NT2/D1 (cell line): ENCODE measurements around the gene RIC3.
"Not testable (repeated sequence)": the region's sequence is repeated elsewhere in the genome, so short reads cannot be mapped to it uniquely, and the experiment has no call there.

ENCODE experiments used
- DNase-seq: peaks from one replicate; pipeline ENCODE4 v3.0.0-alpha.2; 2011; ENCODE audit warnings: low read depth, low spot score
- H3K27me3 ChIP-seq: 2 replicates; pipeline ENCODE4 v1.6.0; 2011; ENCODE audit warnings: mild to moderate bottlenecking; ENCODE audit not compliant: insufficient read length, insufficient read depth
- H3K36me3 ChIP-seq: 2 replicates; pipeline ENCODE4 v1.6.1; 2011; ENCODE audit warnings: mild to moderate bottlenecking, low read length, mixed read lengths; ENCODE audit not compliant: insufficient read depth, insufficient read length
- H3K4me1 ChIP-seq: 2 replicates; pipeline ENCODE4 v1.5.1; 2011; ENCODE audit not compliant: insufficient read depth, insufficient read length
- H3K4me3 ChIP-seq: 2 replicates; pipeline ENCODE4 v1.5.1; 2011; ENCODE audit warnings: low read depth; ENCODE audit not compliant: insufficient read length
- H3K9ac ChIP-seq: 2 replicates; pipeline ENCODE4 v1.6.0; 2011; ENCODE audit warnings: low read depth; ENCODE audit not compliant: insufficient read length
- H3K9me3 ChIP-seq: 2 replicates; pipeline ENCODE4 v1.5.1; 2011; ENCODE audit warnings: mild to moderate bottlenecking, low read length; ENCODE audit not compliant: insufficient read depth
- SUZ12 ChIP-seq: IDR thresholded peaks from 2 replicates; pipeline ENCODE4 v1.6.1; 2011; ENCODE audit not compliant: insufficient read length, insufficient read depth; ENCODE audit errors: extremely low read depth
- YY1 ChIP-seq: IDR thresholded peaks from 2 replicates; pipeline ENCODE4 v1.6.1; 2011; ENCODE audit not compliant: insufficient read length, insufficient read depth
- ZNF274 ChIP-seq: IDR thresholded peaks from 2 replicates; pipeline ENCODE4 v1.6.1; 2011; ENCODE audit warnings: mild to moderate bottlenecking, low read depth, low read length

RIC3 gene

GRCh38 chr11:8190431-8190830 is 21.6 kb upstream of the RIC3 start:
- Histone ChIP-seq H3K27me3 (no peaks in the 10 kb centered on the region), H3K4me1 (peaks cover 5% of the 10 kb centered on the region), H3K36me3 (no peaks in the 10 kb centered on the region), H3K4me3 (no peak overlapping the region), H3K9me3 (no peaks in the 10 kb centered on the region), H3K9ac (no peak overlapping the region)
- DNase-seq = no peak
- TF ChIP-seq SUZ12 (no peak), YY1 (no peak), ZNF274 (no peak)

GRCh38 chr11:8186429-8186828 is 17.6 kb upstream of the RIC3 start:
- H3K4me1 ChIP-seq = no peaks in the 10 kb centered on the region
- H3K4me3 ChIP-seq = no peak overlapping the region
- no peak for TF ChIP-seq SUZ12
- no peak for TF ChIP-seq ZNF274
- no peak for TF ChIP-seq YY1
- no peaks in the 10 kb centered on the region for H3K27me3 ChIP-seq
- H3K9me3 ChIP-seq = no peaks in the 10 kb centered on the region
- no peak overlapping the region for H3K9ac ChIP-seq
- DNase-seq = no peak
- no peaks in the 10 kb centered on the region for H3K36me3 ChIP-seq

- no peaks in the 10 kb centered on the region for H3K9me3 ChIP-seq
- H3K27me3 ChIP-seq = no peaks in the 10 kb centered on the region
- H3K9ac ChIP-seq = no peak overlapping the region
- DNase-seq = no peak
- no peak overlapping the region for H3K4me3 ChIP-seq
- no peaks in the 10 kb centered on the region for H3K36me3 ChIP-seq
- no peak for TF ChIP-seq SUZ12
- no peak for TF ChIP-seq ZNF274
- TF ChIP-seq YY1 = no peak
- H3K4me1 ChIP-seq = peaks cover 2% of the 10 kb centered on the region
Measured at GRCh38 chr11:8183111-8183510, 14.3 kb upstream of the RIC3 start.

GRCh38 chr11:8180469-8180868 is 11.6 kb upstream of the RIC3 start:
- Histone ChIP-seq H3K27me3 (peaks cover 6% of the 10 kb centered on the region), H3K4me1 (peaks cover 3% of the 10 kb centered on the region), H3K4me3 (no peak overlapping the region), H3K36me3 (no peaks in the 10 kb centered on the region), H3K9ac (no peak overlapping the region), H3K9me3 (no peaks in the 10 kb centered on the region)
- TF ChIP-seq ZNF274 = no peak
- no peak for TF ChIP-seq SUZ12
- TF ChIP-seq YY1 = no peak
- no peak for DNase-seq

DNA sequence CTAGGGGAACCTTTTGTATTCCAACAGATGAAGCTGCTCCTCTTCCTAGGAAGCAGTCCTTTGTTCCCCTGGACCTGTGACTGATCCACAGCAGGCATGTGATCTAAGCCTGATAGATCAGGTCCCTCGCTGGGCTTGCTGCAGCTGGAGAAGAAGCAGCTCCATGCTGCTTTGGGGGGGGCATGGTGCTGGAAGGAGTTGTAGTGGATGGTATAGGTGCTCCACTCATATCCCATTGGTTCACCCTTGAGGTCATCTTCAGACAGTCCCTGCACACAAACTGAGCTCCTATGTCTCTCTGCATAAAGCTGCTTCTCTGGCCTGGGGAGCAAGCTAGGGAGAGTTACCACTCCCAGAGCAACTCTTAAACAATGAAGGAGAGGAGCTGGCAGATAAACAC is 9.5 kb upstream of the RIC3 start:
- no peak overlapping the region for H3K4me3 ChIP-seq
- no peaks in the 10 kb centered on the region for H3K9me3 ChIP-seq
- peaks cover 8% of the 10 kb centered on the region for H3K27me3 ChIP-seq
- no peaks in the 10 kb centered on the region for H3K36me3 ChIP-seq
- no peak for TF ChIP-seq YY1
- TF ChIP-seq SUZ12 = no peak
- TF ChIP-seq ZNF274 = no peak
- DNase-seq = no peak
- H3K9ac ChIP-seq = no peak overlapping the region
- H3K4me1 ChIP-seq = peaks cover 3% of the 10 kb centered on the region

GRCh38 chr11:8177136-8177535 is 8.3 kb upstream of the RIC3 start:
- Histone ChIP-seq H3K9me3 (no peaks in the 10 kb centered on the region), H3K4me3 (no peak overlapping the region), H3K4me1 (peaks cover 3% of the 10 kb centered on the region), H3K27me3 (peaks cover 8% of the 10 kb centered on the region), H3K9ac (no peak overlapping the region), H3K36me3 (no peaks in the 10 kb centered on the region)
- TF ChIP-seq YY1 (no peak), ZNF274 (no peak), SUZ12 (no peak)
- no peak for DNase-seq

GRCh38 chr11:8167796-8168195 is 1.0 kb downstream of the RIC3 start:
- no peak overlapping the region for H3K9ac ChIP-seq
- H3K4me3 ChIP-seq = peak overlapping the region; percentile 97
- no peak for TF ChIP-seq YY1
- no peak for TF ChIP-seq ZNF274
- no peak for TF ChIP-seq SUZ12
- DNase-seq = no peak
- no peaks in the 10 kb centered on the region for H3K9me3 ChIP-seq
- no peaks in the 10 kb centered on the region for H3K36me3 ChIP-seq
- peaks cover 38% of the 10 kb centered on the region for H3K27me3 ChIP-seq
- no peaks in the 10 kb centered on the region for H3K4me1 ChIP-seq

DNA sequence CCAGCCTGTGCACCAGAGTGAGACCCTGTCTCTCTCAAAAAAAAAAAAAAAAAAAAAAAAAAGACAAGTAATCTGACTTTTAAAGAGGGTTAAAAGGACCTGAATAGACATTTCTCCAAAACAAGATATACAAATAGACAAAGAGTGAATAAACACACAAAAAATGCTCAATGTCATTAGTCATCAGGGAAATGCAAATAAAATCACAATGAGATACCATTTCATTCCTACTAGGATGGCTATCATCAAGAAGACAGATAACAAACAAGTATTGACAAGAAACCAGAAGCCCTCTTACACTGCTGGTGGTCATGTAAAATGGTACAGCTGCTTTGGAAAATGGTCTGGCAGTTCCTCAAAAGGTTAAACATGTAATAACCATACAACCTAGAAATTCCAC is 4.1 kb downstream of the RIC3 start:
- no peak for TF ChIP-seq YY1
- DNase-seq = no peak
- Histone ChIP-seq H3K4me1 (no peaks in the 10 kb centered on the region), H3K9me3 (no peaks in the 10 kb centered on the region), H3K27me3 (peaks cover 23% of the 10 kb centered on the region), H3K4me3 (no peak overlapping the region), H3K9ac (no peak overlapping the region), H3K36me3 (no peaks in the 10 kb centered on the region)

DNA sequence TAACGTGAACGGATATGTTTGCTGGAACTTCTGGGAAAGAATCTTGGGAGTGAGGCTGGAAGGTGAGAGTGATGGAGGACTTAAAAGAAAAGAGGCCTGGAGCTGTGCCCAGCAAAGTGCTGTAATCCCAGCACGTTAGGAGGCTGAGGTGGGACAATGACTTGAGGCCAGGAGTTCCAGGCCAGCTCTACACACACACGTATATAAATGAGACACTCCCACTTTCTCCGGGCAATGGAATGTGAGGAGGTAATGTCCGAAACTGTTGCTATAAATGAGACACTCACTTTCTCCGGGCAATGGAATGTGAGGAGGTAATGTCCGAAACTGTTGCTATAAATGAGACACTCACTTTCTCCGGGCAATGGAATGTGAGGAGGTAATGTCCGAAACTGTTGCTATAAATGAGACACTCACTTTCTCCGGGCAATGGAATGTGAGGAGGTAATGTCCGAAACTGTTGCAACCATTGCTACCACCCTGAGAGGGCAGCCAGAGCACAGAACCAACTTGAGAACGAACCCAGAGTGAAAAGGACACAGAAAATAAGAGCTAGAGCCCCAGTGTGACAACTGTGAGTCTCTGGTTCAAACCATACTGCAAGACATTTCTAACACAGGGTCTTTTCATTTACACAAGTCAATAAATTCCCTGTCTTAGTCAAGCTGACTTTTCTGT is 7.1 kb downstream of the RIC3 start:
- H3K4me1 ChIP-seq, H3K27me3 ChIP-seq, H3K36me3 ChIP-seq, H3K9me3 ChIP-seq, DNase-seq, H3K4me3 ChIP-seq, H3K9ac ChIP-seq: not testable (repeated sequence)
